ENCODE data around the gene PIPOX. TPM values are rescaled to one million over a fixed set of nuclear protein-coding genes. Genes with fewer than 3 reads are reported as not detected.
A peak's percentile ranks its signal among the peaks of the same experiment; 100 is the strongest.

Gene PIPOX
- total and polyA plus RNA-seq, 9 of the 15 experiments (the other 6 are each of a cell fraction or from before 2014, with no cell fraction given) = 0.15 to 2.2 (median 0.58) TPM; not detected in 2

- TF ChIP-seq SRF (CRISPR knock-in tag; IDR thresholded peaks at IDR 0.05) (no peak), RBM25 (IDR thresholded peaks at IDR 0.05; ENCODE audit: low read depth, low read length, severe bottlenecking) (peak; percentile 27), ZFP36 (IDR thresholded peaks at IDR 0.05; ENCODE audit: low read depth, low read length, partially characterized antibody) (peak; percentile 29)
- CTCF ChIA-PET (ENCODE audit: low intra/inter-chr PET ratio) = no interaction called here
- POLR2A ChIA-PET = interaction anchor here (1.0 kb wide), 1 partner anchor 19 kb away, joined by 3 read pairs; no protein-coding TSS in a partner anchor
- H3K4me2 ChIP-seq (ENCODE audit: insufficient read depth, low read length) = no peak overlapping the region
- H3K9me1 ChIP-seq (ENCODE audit: control insufficient read depth, insufficient read depth, low read length) = peaks cover 2% of the 10 kb centered on the region
- H3K4me3 ChIP-seq = no peak overlapping the region
- intact Hi-C loops (cut with micrococcal nuclease) (no loop called here), in situ Hi-C loops (cut with MboI) (no loop called here)
- WGBS (ENCODE audit: insufficient coverage, low coverage, missing lambda C conversion rate) = 3% methylated on average over 4 of the region's 4 CpGs
- no TSS peak for BruUV-seq (replicated peaks)
- peaks cover 13% of the 10 kb centered on the region; the same call in 1 of the 2 replicates for H4K20me1 ChIP-seq (replicated peaks; ENCODE audit: control insufficient read depth, insufficient read depth, low read length)
- H3K27me3 ChIP-seq (ENCODE audit: control insufficient read depth in 2 of 2, insufficient read depth in 2 of 2, low read length in 2 of 2) = peaks cover 16 to 40% of the 10 kb centered on the region in 2 experiments; a peak in 4 of 5 replicates
- peaks cover 0 to 12% of the 10 kb centered on the region in 2 experiments; a peak in 1 of 5 replicates for H3K4me1 ChIP-seq (replicated peaks in 1 of 2; ENCODE audit: control insufficient read depth in 2 of 2, insufficient read depth in 2 of 2, low read length in 2 of 2)
- no peaks in the 10 kb centered on the region for H3K79me2 ChIP-seq (ENCODE audit: control insufficient read depth, insufficient read depth, low read length)
- no peak for DNase-seq (ENCODE audit: extremely low read depth in 1 of 4, low spot score in 3 of 4)
- no peak for ATAC-seq
- no peaks in the 10 kb centered on the region for H3K36me3 ChIP-seq (ENCODE audit: control insufficient read depth, insufficient read depth, low read length)
- FAIRE-seq = no peak
- no peak overlapping the region for H3K27ac ChIP-seq (ENCODE audit: extremely low read depth, low read depth, low read length)
- no peak overlapping the region for H3K9ac ChIP-seq (ENCODE audit: insufficient read depth in 1 of 2, low read depth in 2 of 2, low read length in 2 of 2)
- no peak overlapping the region for H2AFZ ChIP-seq (ENCODE audit: low read depth, low read length)
- no peaks in the 10 kb centered on the region for H3K9me3 ChIP-seq (replicated peaks; ENCODE audit: control insufficient read depth, insufficient read depth, low read depth, low read length)
Observed at GRCh38 chr17:29002811-29003210, 40.1 kb upstream of the PIPOX start.

- Histone ChIP-seq H3K4me1 (replicated peaks in 1 of 2; ENCODE audit: control insufficient read depth in 2 of 2, insufficient read depth in 2 of 2, low read length in 2 of 2) (peaks cover 0 to 12% of the 10 kb centered on the region in 2 experiments; a peak in 1 of 5 replicates), H3K27ac (ENCODE audit: extremely low read depth, low read depth, low read length) (no peak overlapping the region), H3K36me3 (ENCODE audit: control insufficient read depth, insufficient read depth, low read length) (no peaks in the 10 kb centered on the region), H3K4me3 (no peak overlapping the region), H3K79me2 (ENCODE audit: control insufficient read depth, insufficient read depth, low read length) (no peaks in the 10 kb centered on the region), H3K9ac (ENCODE audit: insufficient read depth in 1 of 2, low read depth in 2 of 2, low read length in 2 of 2) (no peak overlapping the region), H3K4me2 (ENCODE audit: insufficient read depth, low read length) (no peak overlapping the region), H3K27me3 (ENCODE audit: control insufficient read depth in 2 of 2, insufficient read depth in 2 of 2, low read length in 2 of 2) (peaks cover 16 to 40% of the 10 kb centered on the region in 2 experiments; a peak in 4 of 5 replicates), H3K9me1 (ENCODE audit: control insufficient read depth, insufficient read depth, low read length) (peaks cover 2% of the 10 kb centered on the region), H2AFZ (ENCODE audit: low read depth, low read length) (no peak overlapping the region), H4K20me1 (replicated peaks; ENCODE audit: control insufficient read depth, insufficient read depth, low read length) (peaks cover 16% of the 10 kb centered on the region; the same call in 1 of the 2 replicates), H3K9me3 (replicated peaks; ENCODE audit: control insufficient read depth, insufficient read depth, low read depth, low read length) (no peaks in the 10 kb centered on the region)
- FAIRE-seq = no peak
- in situ Hi-C loops (cut with MboI) = no loop called here
- DNase-seq (ENCODE audit: extremely low read depth in 1 of 4, low spot score in 3 of 4) = no peak
- CTCF ChIA-PET (ENCODE audit: low intra/inter-chr PET ratio) = no interaction called here
- no peak for TF ChIP-seq ZNF407 (IDR thresholded peaks at IDR 0.05; ENCODE audit: low read depth)
- no peak for ATAC-seq
- BruUV-seq (replicated peaks) = no TSS peak
- 0% methylated on average over 12 of the region's 12 CpGs for WGBS (ENCODE audit: insufficient coverage, low coverage, missing lambda C conversion rate)
- POLR2A ChIA-PET = interaction anchor here (0.6 to 1.0 kb wide), 3 partner anchors 12 to 74 kb away, joined by 3 to 5 read pairs (median 3); no protein-coding TSS in a partner anchor
- intact Hi-C loops (cut with micrococcal nuclease) = no loop called here
Observed at GRCh38 chr17:29003289-29003688, 39.7 kb upstream of the PIPOX start.

Data from K562 (cell line).